HCT116 (cell line): ENCODE results near the gene MAPK7. TPM values are rescaled to one million over a fixed set of nuclear protein-coding genes. Genes with fewer than 3 reads are reported as not detected.

Experiments used
- ATAC-seq: fragments of 200-7000 bp; cut with Tn5 transposase; 2 replicates; pipeline ENCODE4 v1.9.1; 2020; ENCODE audit warnings: mild to moderate bottlenecking, moderate library complexity
- BruUV-seq: library from RNA; stranded (reverse); fragments of 400-500 nt; replicated peaks from 2 replicates; lab custom pipeline; 2021; lab: Mats Ljungman, UMichigan
- CTCF ChIA-PET: fragments of 300-600 bp; sonication (Branson Sonifier 250); formaldehyde crosslinking; loops from one replicate; lab custom pipeline; 2021; ENCODE audit warnings: antibody characterized with exemption; lab: Charles Lee
- POLR2A ChIA-PET: fragments of 300-600, 350-600 bp; sonication (Branson Sonifier 250); formaldehyde crosslinking; loops from one replicate; lab custom pipeline; 2021; ENCODE audit warnings: antibody characterized with exemption; lab: Charles Lee
- RAD21 ChIA-PET, 2 experiments: fragments of 300-600 bp; sonication (Branson Sonifier 250); formaldehyde crosslinking; loops; one replicate each; lab custom pipeline; 2023; ENCODE audit warnings: low total read pairs in 2 of 2; ENCODE audit not compliant: uncharacterized antibody in 2 of 2, unreplicated experiment in 2 of 2, low non-redundant PET in 1 of 2; lab: Charles Lee
- DNase-seq: peaks from one replicate; pipeline ENCODE4 v3.0.0-alpha.2; 2010; ENCODE audit warnings: low read depth, low spot score
- H2AFZ ChIP-seq: fragments of 200-600 bp; shearing (Covaris generic), sonication (generic); 2 replicates; pipeline ENCODE4 v1.6.1; 2017; ENCODE audit warnings: low read depth, mixed run types, mixed read lengths, antibody characterized with exemption, low read length; ENCODE audit not compliant: poor library complexity, severe bottlenecking
- H3K27ac ChIP-seq: 2 replicates; pipeline ENCODE4 v1.5.1; 2012; ENCODE audit warnings: low read depth, low read length
- H3K27me3 ChIP-seq: fragments of 200-600 bp; sonication (generic); 2 replicates; pipeline ENCODE4 v1.6.1; 2016; ENCODE audit warnings: mixed run types, low read length, mixed read lengths; ENCODE audit not compliant: insufficient read depth
- H3K36me3 ChIP-seq, 2 experiments: fragments of 200-500 bp in 1 of 2; fragments of 200-600 bp in 1 of 2; sonication (Bioruptor generic) in 1 of 2; sonication (generic) in 1 of 2; 2 replicates each; pipeline versions ENCODE4 v1.5.1 to v1.6.1; 2014 to 2016; ENCODE audit warnings: low read length in 2 of 2, inconsistent platforms in 1 of 2, mixed read lengths in 1 of 2, mixed run types in 1 of 2; ENCODE audit not compliant: insufficient read depth in 2 of 2, control insufficient read depth in 1 of 2
- H3K4me1 ChIP-seq, 2 experiments: fragments of 200-600 bp in 1 of 2; sonication (generic) in 1 of 2; 2 replicates each; pipeline versions ENCODE4 v1.5.1 to v1.6.1; 2012 to 2017; ENCODE audit warnings: low read length in 2 of 2, inconsistent platforms in 1 of 2, mild to moderate bottlenecking in 1 of 2, mixed read lengths in 1 of 2, mixed run types in 1 of 2, moderate library complexity in 1 of 2; ENCODE audit not compliant: insufficient read depth in 2 of 2, control insufficient read depth in 1 of 2
- H3K4me2 ChIP-seq: fragments of 200-600 bp; sonication (generic); 2 replicates; pipeline ENCODE4 v1.6.1; 2017; ENCODE audit warnings: mixed run types, low read length, mixed read lengths
- H3K4me3 ChIP-seq, 2 experiments: fragments of 200-600 bp in 1 of 2; sonication (generic) in 1 of 2; replicated peaks in 1 of 2; 2 replicates each; pipeline ENCODE4 v1.5.1; 2011 to 2016; ENCODE audit warnings: low read length in 2 of 2, control low read depth in 1 of 2, low read depth in 1 of 2, mild to moderate bottlenecking in 1 of 2, mixed read lengths in 1 of 2, mixed run types in 1 of 2
- H3K79me2 ChIP-seq: fragments of 200-600 bp; sonication (generic); 2 replicates; pipeline ENCODE4 v1.6.1; 2017; ENCODE audit warnings: mild to moderate bottlenecking, mixed run types, low read length, moderate library complexity, mixed read lengths; ENCODE audit not compliant: insufficient read depth
- H3K9ac ChIP-seq: fragments of 200-600 bp; sonication (generic); 2 replicates; pipeline ENCODE4 v1.6.1; 2016; ENCODE audit warnings: low read length, mixed read lengths
- H3K9me2 ChIP-seq: fragments of 200-600 bp; sonication (generic), shearing (Covaris generic); 2 replicates; pipeline ENCODE4 v1.6.1; 2017; ENCODE audit warnings: mixed run types, mild to moderate bottlenecking, moderate library complexity; ENCODE audit not compliant: insufficient read depth
- H3K9me3 ChIP-seq, 2 experiments: fragments of 200-500 bp in 1 of 2; fragments of 200-600 bp in 1 of 2; sonication (Bioruptor generic) in 1 of 2; sonication (generic) in 1 of 2; 2 replicates each; pipeline ENCODE4 v1.6.1; 2014 to 2017; ENCODE audit warnings: low read length in 2 of 2, mixed read lengths in 2 of 2, inconsistent platforms in 1 of 2, low read depth in 1 of 2, mild to moderate bottlenecking in 1 of 2, mixed run types in 1 of 2, moderate library complexity in 1 of 2; ENCODE audit not compliant: control insufficient read depth in 1 of 2, insufficient read depth in 1 of 2
- H4K20me1 ChIP-seq: fragments of 200-600 bp; sonication (generic), shearing (Covaris generic); 2 replicates; pipeline ENCODE4 v1.6.1; 2017; ENCODE audit warnings: mixed run types, mild to moderate bottlenecking, moderate library complexity; ENCODE audit not compliant: insufficient read depth
- EZH2phosphoT487 ChIP-seq: fragments of 200-600 bp; IDR thresholded peaks from 2 replicates; pipeline ENCODE4 v1.6.1; 2018; ENCODE audit warnings: antibody characterized with exemption, borderline replicate concordance
- POLR2A ChIP-seq: IDR thresholded peaks from 2 replicates; pipeline ENCODE4 v1.7.0; 2011; ENCODE audit warnings: borderline replicate concordance; ENCODE audit not compliant: insufficient read depth, insufficient read length; ENCODE audit errors: extremely low read depth
- YY1 ChIP-seq: IDR thresholded peaks from 2 replicates; pipeline ENCODE4 v1.6.1; 2011; ENCODE audit warnings: low read length, low read depth, moderate library complexity, mild to moderate bottlenecking; ENCODE audit not compliant: insufficient replicate concordance; ENCODE audit errors: extremely low read depth
- ZFX ChIP-seq: fragments of 450-650 bp; IDR thresholded peaks from 2 replicates; pipeline ENCODE4 v1.6.1; 2017
- intact Hi-C: fragments of 100-400 bp; cut with micrococcal nuclease; formaldehyde crosslinking; loops from 2 replicates; pipeline ENCODE4 v1.10.0; 2022
- total RNA-seq: library from RNA; stranded (reverse); gene quantifications from one replicate; pipeline ENCODE4 v1.2.1, GENCODE V29; 2021; ENCODE audit not compliant: unreplicated experiment
- TF ChIP-seq, protein P1 (sequence below): IDR thresholded peaks from 2 replicates; pipeline ENCODE4 v1.6.1; 2012; ENCODE audit warnings: low read depth
- TF ChIP-seq, protein P2 (sequence below): IDR thresholded peaks from 2 replicates; pipeline ENCODE4 v1.6.1; 2012

The MAPK7 gene
- total RNA-seq, 1 experiment from 2014 or later, result 15.3 TPM

DNA sequence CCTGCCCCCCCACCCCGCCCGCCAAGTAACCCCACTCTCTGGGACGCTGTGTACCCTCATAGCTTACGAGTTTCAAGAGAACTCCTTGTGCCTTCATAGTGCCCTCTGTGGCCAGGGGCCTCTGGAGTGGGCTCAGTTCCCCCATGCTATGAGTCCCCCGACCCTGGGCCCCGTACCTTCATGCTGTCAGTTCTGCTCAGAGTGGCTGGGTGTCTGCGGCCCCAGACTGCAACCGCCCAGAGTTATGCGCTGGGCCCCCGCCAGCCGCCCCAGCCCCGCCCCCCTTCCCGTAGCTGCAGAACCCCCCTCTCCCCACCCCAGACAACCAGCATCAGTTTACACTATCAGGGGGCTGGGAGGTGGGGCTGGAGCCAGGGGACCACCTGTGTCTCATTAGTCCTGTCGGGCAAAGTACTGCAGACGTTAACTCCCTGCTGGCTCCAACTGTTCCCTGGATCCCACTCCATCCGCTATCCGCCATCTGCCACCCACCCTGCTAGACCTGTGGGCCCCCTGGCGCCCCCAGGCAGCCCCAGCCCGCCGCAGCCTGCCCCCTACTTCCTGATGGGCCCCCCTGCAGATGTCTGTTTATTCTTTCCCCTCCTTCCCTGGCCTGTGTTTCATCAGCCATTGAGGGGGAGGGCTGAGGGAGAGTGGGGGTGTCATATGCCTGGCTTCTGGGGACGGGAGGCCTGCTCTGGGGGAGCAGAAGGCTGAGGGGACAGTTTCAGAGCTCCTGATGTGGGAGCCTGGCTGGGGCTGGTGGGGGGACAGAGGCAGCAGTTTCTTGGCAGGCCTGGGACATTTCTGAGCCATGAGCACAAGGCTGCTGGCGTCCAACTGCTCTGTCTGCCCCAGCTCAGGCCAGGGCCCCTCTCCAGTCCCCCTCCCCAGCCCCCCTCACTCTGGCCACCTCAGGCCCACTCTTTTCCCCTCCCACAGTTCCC is 8.9 kb downstream of the MAPK7 start, which contains the start of gene MFAP4:
Gene MFAP4, minus strand, starts transcription at position 217 of the 947 bp plus-strand sequence. Its CDS starts 35 bp downstream, at position 182.
- Histone ChIP-seq H3K9ac (no peak within 1 kb of the TSS), H3K9me3 (no peaks in the 10 kb centered on the region), H3K4me1 (peaks cover 0 to 20% of the 10 kb centered on the region in 2 experiments; a peak in 2 of 4 replicates), H3K27ac (no peak within 1 kb of the TSS), H2AFZ (no peak within 1 kb of the TSS), H3K27me3 (no peaks in the 10 kb centered on the region), H3K4me3 (no peak within 1 kb of the TSS), H4K20me1 (no peaks in the 10 kb centered on the region), H3K9me2 (no peaks in the 10 kb centered on the region), H3K36me3 (peaks cover 5 to 9% of the 10 kb centered on the region in 2 experiments; a peak in 2 of 4 replicates), H3K79me2 (no peaks in the 10 kb centered on the region), H3K4me2 (no peak within 1 kb of the TSS)
- no TSS peak for BruUV-seq
- no peak; the same call in 1 of the 2 replicates for ATAC-seq
- TF ChIP-seq POLR2A, result no peak
- TF ChIP-seq, protein P1, sequence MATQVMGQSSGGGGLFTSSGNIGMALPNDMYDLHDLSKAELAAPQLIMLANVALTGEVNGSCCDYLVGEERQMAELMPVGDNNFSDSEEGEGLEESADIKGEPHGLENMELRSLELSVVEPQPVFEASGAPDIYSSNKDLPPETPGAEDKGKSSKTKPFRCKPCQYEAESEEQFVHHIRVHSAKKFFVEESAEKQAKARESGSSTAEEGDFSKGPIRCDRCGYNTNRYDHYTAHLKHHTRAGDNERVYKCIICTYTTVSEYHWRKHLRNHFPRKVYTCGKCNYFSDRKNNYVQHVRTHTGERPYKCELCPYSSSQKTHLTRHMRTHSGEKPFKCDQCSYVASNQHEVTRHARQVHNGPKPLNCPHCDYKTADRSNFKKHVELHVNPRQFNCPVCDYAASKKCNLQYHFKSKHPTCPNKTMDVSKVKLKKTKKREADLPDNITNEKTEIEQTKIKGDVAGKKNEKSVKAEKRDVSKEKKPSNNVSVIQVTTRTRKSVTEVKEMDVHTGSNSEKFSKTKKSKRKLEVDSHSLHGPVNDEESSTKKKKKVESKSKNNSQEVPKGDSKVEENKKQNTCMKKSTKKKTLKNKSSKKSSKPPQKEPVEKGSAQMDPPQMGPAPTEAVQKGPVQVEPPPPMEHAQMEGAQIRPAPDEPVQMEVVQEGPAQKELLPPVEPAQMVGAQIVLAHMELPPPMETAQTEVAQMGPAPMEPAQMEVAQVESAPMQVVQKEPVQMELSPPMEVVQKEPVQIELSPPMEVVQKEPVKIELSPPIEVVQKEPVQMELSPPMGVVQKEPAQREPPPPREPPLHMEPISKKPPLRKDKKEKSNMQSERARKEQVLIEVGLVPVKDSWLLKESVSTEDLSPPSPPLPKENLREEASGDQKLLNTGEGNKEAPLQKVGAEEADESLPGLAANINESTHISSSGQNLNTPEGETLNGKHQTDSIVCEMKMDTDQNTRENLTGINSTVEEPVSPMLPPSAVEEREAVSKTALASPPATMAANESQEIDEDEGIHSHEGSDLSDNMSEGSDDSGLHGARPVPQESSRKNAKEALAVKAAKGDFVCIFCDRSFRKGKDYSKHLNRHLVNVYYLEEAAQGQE, result no peak
- TF ChIP-seq, protein P2, sequence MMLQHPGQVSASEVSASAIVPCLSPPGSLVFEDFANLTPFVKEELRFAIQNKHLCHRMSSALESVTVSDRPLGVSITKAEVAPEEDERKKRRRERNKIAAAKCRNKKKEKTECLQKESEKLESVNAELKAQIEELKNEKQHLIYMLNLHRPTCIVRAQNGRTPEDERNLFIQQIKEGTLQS, result no peak
- no peak for TF ChIP-seq YY1
- no peak for TF ChIP-seq ZFX
- no peak for TF ChIP-seq EZH2phosphoT487
- DNase-seq, result no peak
- POLR2A ChIA-PET, result interaction anchor here (1.0 to 2.3 kb wide), 2 partner anchors 9 kb away, joined by 4 to 13 read pairs; partner anchors contain the start of gene MAPK7
- intact Hi-C loops, result no loop called here
- CTCF ChIA-PET, result no interaction called here
- RAD21 ChIA-PET, result no interaction called here
